Measurements from ENCODE around the gene ARHGAP26.

DNA sequence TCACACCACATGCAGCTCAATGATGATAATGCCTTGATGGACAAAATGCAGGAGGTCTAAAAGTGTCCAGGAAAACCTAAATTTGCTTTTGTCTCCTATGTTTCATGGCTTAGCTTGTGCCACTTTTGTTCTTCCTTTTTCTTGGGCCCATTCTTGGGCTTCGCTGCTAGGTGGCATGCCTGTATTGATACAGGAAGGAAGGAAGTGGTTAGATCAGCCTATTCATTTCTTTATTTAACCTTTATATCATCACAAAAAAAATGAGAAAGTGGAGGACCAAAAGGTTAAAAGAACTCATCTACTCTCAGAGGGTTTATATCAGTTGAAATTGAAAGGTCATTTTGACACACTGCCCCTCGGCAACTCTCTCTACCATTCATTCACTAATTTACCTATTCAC, 260.2 kb downstream of the ARHGAP26 start:
- TF ChIP-seq CTCF (IDR thresholded peaks at IDR 0.05) (no peak), POLR2A (IDR thresholded peaks at IDR 0.05) (no peak)

All from lower leg skin (tissue), 3 donors.